SK-N-SH (cell line): ENCODE data around the gene VGLL4. TPM values are rescaled to one million over a fixed set of nuclear protein-coding genes. Genes with fewer than 3 reads are reported as not detected.

Experiments used
- CTCF ChIA-PET: fragments of 300-600, 350-600 bp; formaldehyde crosslinking; extraction: SDS; loops from one replicate; lab custom pipeline; 2021; lab: Yijun Ruan, JAX
- POLR2A ChIA-PET: fragments of 350-600 bp; sonication (Branson Sonifier 250); formaldehyde crosslinking; extraction: SDS; loops from one replicate; lab custom pipeline; 2020; ENCODE audit warnings: antibody characterized with exemption, inconsistent platforms; lab: Yijun Ruan, JAX
- DNase-seq: peaks from one replicate; pipeline ENCODE4 v3.0.0; 2012
- H2AFZ ChIP-seq: fragments of 200-600 bp; sonication (generic); 2 replicates; pipeline ENCODE4 v1.8.1; 2016; ENCODE audit warnings: antibody characterized with exemption, mild to moderate bottlenecking, low read depth
- H3F3A ChIP-seq: fragments of 200-600 bp; sonication (generic); replicated peaks from 2 replicates; pipeline ENCODE3; 2016; ENCODE audit warnings: antibody characterized with exemption, mild to moderate bottlenecking; ENCODE audit not compliant: insufficient read depth
- H3K27ac ChIP-seq, 2 experiments: fragments of 200-500 bp in 1 of 2; fragments of 200-600 bp in 1 of 2; sonication (Bioruptor generic) in 1 of 2; sonication (generic), shearing (Covaris generic) in 1 of 2; 2 replicates each; pipeline versions ENCODE4 v1.5.1 to v1.6.1; 2014 to 2016; ENCODE audit warnings: low read depth in 2 of 2, inconsistent platforms in 1 of 2, low read length in 1 of 2, mild to moderate bottlenecking in 1 of 2, mixed read lengths in 1 of 2
- H3K27me3 ChIP-seq: fragments of 200-600 bp; sonication (generic), shearing (Covaris generic); 2 replicates; pipeline ENCODE4 v1.6.1; 2016; ENCODE audit warnings: mixed run types; ENCODE audit not compliant: insufficient read depth
- H3K36me3 ChIP-seq, 2 experiments: fragments of 200-500 bp in 1 of 2; fragments of 200-600 bp in 1 of 2; sonication (Bioruptor generic) in 1 of 2; sonication (generic) in 1 of 2; replicated peaks in 1 of 2; 2 replicates each; pipeline versions ENCODE3 to v1.5.1; 2014 to 2016; ENCODE audit warnings: low read length in 1 of 2, mild to moderate bottlenecking in 1 of 2; ENCODE audit not compliant: insufficient read depth in 2 of 2, control insufficient read depth in 1 of 2
- H3K4me1 ChIP-seq, 2 experiments: fragments of 200-500 bp in 1 of 2; fragments of 200-600 bp in 1 of 2; sonication (Bioruptor generic) in 1 of 2; sonication (generic), shearing (Covaris generic) in 1 of 2; 2 replicates each; pipeline versions ENCODE4 v1.5.1 to v1.6.1; 2014 to 2016; ENCODE audit warnings: low read depth in 1 of 2, low read length in 1 of 2, mixed run types in 1 of 2; ENCODE audit not compliant: insufficient read depth in 2 of 2, control insufficient read depth in 1 of 2
- H3K4me2 ChIP-seq: fragments of 200-600 bp; sonication (generic), shearing (Covaris generic); 2 replicates; pipeline ENCODE4 v1.6.1; 2017; ENCODE audit warnings: mixed run types
- H3K4me3 ChIP-seq, 2 experiments: fragments of 200-500 bp in 1 of 2; fragments of 200-600 bp in 1 of 2; sonication (Bioruptor generic) in 1 of 2; sonication (generic), shearing (Covaris generic) in 1 of 2; 2 replicates each; pipeline versions ENCODE4 v1.5.1 to v1.8.1; 2014 to 2016; ENCODE audit warnings: low read depth in 2 of 2, inconsistent platforms in 1 of 2, low read length in 1 of 2, mild to moderate bottlenecking in 1 of 2, mixed read lengths in 1 of 2, moderate library complexity in 1 of 2
- H3K79me2 ChIP-seq: fragments of 200-600 bp; sonication (generic); 2 replicates; pipeline ENCODE4 v1.8.1; 2017; ENCODE audit warnings: mild to moderate bottlenecking; ENCODE audit not compliant: insufficient read depth
- H3K9ac ChIP-seq: fragments of 200-600 bp; sonication (generic); 2 replicates; pipeline ENCODE4 v1.6.1; 2017; ENCODE audit warnings: mixed run types
- H3K9me2 ChIP-seq: fragments of 200-600 bp; sonication (generic); 2 replicates; pipeline ENCODE4 v1.6.1; 2017; ENCODE audit warnings: mixed run types
- H3K9me3 ChIP-seq: fragments of 200-600 bp; sonication (generic); 2 replicates; pipeline ENCODE4 v1.6.1; 2017; ENCODE audit warnings: mixed run types, mild to moderate bottlenecking, moderate library complexity
- H4K20me1 ChIP-seq: fragments of 200-600 bp; sonication (generic); 2 replicates; pipeline ENCODE4 v1.6.1; 2017; ENCODE audit warnings: mild to moderate bottlenecking, mixed run types; ENCODE audit not compliant: insufficient read depth
- ELF1 ChIP-seq: IDR thresholded peaks from 2 replicates; pipeline ENCODE4 v1.4.0; 2012
- EZH2phosphoT487 ChIP-seq: fragments of 200-600 bp; sonication (generic); IDR thresholded peaks from 2 replicates; pipeline ENCODE4 v1.6.1; 2017; ENCODE audit warnings: low read depth, mixed run types, mild to moderate bottlenecking, antibody characterized with exemption, moderate library complexity, borderline replicate concordance
- FOSL2 ChIP-seq: IDR thresholded peaks from 2 replicates; pipeline ENCODE4 v1.4.0; 2012; ENCODE audit warnings: low read depth, mild to moderate bottlenecking, moderate library complexity, borderline replicate concordance
- FOXJ3 ChIP-seq: sonication (generic); formaldehyde crosslinking; IDR thresholded peaks from 2 replicates; pipeline ENCODE4 v1.5.1; 2020; ENCODE audit warnings: mild to moderate bottlenecking, missing genetic modification reagents
- FOXM1 ChIP-seq: IDR thresholded peaks from 2 replicates; pipeline ENCODE4 v1.4.0; 2012; ENCODE audit warnings: low read depth, mild to moderate bottlenecking
- GATA2 ChIP-seq: sonication (generic); formaldehyde crosslinking; IDR thresholded peaks from 2 replicates; pipeline ENCODE4 v1.5.0; 2020; ENCODE audit warnings: mild to moderate bottlenecking, missing genetic modification reagents
- JUND ChIP-seq: IDR thresholded peaks from 2 replicates; pipeline ENCODE4 v1.4.0; 2012
- MXI1 ChIP-seq: IDR thresholded peaks from 2 replicates; pipeline ENCODE4 v1.6.1; 2012; ENCODE audit warnings: mild to moderate bottlenecking, low read depth, low read length, improper control_type of control experiment
- NFIC ChIP-seq: IDR thresholded peaks from 2 replicates; pipeline ENCODE4 v1.4.0; 2012; ENCODE audit warnings: borderline replicate concordance
- NRF1 ChIP-seq: IDR thresholded peaks from 2 replicates; pipeline ENCODE4 v1.6.1; 2012; ENCODE audit warnings: low read depth, mild to moderate bottlenecking, low read length
- RCOR1 ChIP-seq: fragments of 150-350 bp; IDR thresholded peaks from 2 replicates; pipeline ENCODE4 v1.6.1; 2017; ENCODE audit warnings: antibody characterized with exemption, low read length
- RFX5 ChIP-seq: IDR thresholded peaks from 2 replicates; pipeline ENCODE4 v1.6.1; 2012; ENCODE audit warnings: mild to moderate bottlenecking, improper control_type of control experiment, low read length
- RXRA ChIP-seq: IDR thresholded peaks from 2 replicates; pipeline ENCODE4 v1.4.0; 2012; ENCODE audit warnings: low read depth, mild to moderate bottlenecking, borderline replicate concordance
- SIN3A ChIP-seq: IDR thresholded peaks from 2 replicates; pipeline ENCODE4 v1.6.1; 2012; ENCODE audit warnings: low read depth, mild to moderate bottlenecking, low read length, moderate library complexity, borderline replicate concordance
- SMC3 ChIP-seq: IDR thresholded peaks from 2 replicates; pipeline ENCODE4 v1.6.1; 2012; ENCODE audit warnings: low read depth, low read length, improper control_type of control experiment
- TCF12 ChIP-seq: IDR thresholded peaks from 2 replicates; pipeline ENCODE4 v1.4.0; 2012
- YY1 ChIP-seq: IDR thresholded peaks from 2 replicates; pipeline ENCODE4 v1.4.0; 2012; ENCODE audit warnings: low read depth, mild to moderate bottlenecking
- WGBS: methylation state at CpG from one replicate; pipeline ENCODE4 v1.1.6; 2017; ENCODE audit warnings: low lambda C conversion rate; 5-methylcytosine and 5-hydroxymethylcytosine counted together
- polyA plus RNA-seq, 3 experiments: library from polyadenylated mRNA; depleted of rRNA; stranded (reverse); fragments of >200 nt; gene quantifications; 2 replicates each; pipeline ENCODE4 v1.2.3, GENCODE V29; 2012
- TF ChIP-seq, protein P1 (sequence below): IDR thresholded peaks from 2 replicates; pipeline ENCODE4 v1.4.0; 2012; ENCODE audit warnings: low read depth
- TF ChIP-seq, protein P2 (sequence below): IDR thresholded peaks from 2 replicates; pipeline ENCODE4 v1.4.0; 2012; ENCODE audit warnings: low read depth, borderline replicate concordance
- TF ChIP-seq, protein P3 (sequence below): IDR thresholded peaks from 2 replicates; pipeline ENCODE4 v1.4.0; 2012; ENCODE audit warnings: low read depth, borderline replicate concordance
- TF ChIP-seq, protein P4 (sequence below): IDR thresholded peaks from 2 replicates; pipeline ENCODE4; 2012
- TF ChIP-seq, protein P5 (sequence below): IDR thresholded peaks from 2 replicates; pipeline ENCODE4 v1.6.1; 2012; ENCODE audit warnings: mild to moderate bottlenecking, low read depth, low read length, moderate library complexity
- TF ChIP-seq, protein P6 (sequence below): fragments of 150-350 bp; IDR thresholded peaks from 2 replicates; pipeline ENCODE4 v1.6.1; 2017; ENCODE audit warnings: antibody characterized with exemption, low read length, low read depth, borderline replicate concordance

VGLL4 gene
- polyA plus RNA-seq, 1 of the 3 experiments (the other 2 are of a cell fraction) = 48.9 TPM

- CTCF ChIA-PET = no interaction called here
These were observed 36.8 kb upstream of the VGLL4 start for GRCh38 chr3:11680509-11680908.

DNA sequence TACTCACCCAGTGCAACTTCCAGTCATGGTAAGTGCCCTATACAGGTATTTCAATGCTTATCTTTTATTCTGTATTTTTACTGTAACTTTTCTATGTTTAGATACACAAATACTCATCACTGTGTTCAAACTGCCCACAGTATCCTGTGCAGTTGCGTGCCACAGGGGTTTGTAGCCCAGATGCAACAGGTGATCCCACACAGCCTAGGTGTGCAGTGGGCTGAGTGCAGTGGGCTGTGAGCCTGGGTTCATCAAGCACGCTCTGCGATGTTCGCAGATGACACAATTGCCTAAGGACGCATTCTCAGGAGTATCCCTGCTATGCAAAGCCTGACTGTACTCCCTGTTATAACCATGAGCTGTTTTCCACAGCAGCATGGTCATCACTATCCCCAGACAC, 36.2 kb upstream of the VGLL4 start:
- no peak overlapping the region for H3K4me3 ChIP-seq
- no peaks in the 10 kb centered on the region for H3K9me2 ChIP-seq
- no peak overlapping the region for H3K27ac ChIP-seq
- no peak overlapping the region for H3K4me2 ChIP-seq
- ChIA-PET CTCF (no interaction called here), POLR2A (no interaction called here)
- H3K9me3 ChIP-seq = no peaks in the 10 kb centered on the region
- no peak overlapping the region for H3K9ac ChIP-seq
- no peaks in the 10 kb centered on the region for H3K4me1 ChIP-seq
- H3K27me3 ChIP-seq = no peaks in the 10 kb centered on the region
- DNase-seq = no peak
- WGBS = 95% methylated on average over 5 of the region's 5 CpGs
- H3F3A ChIP-seq = no peaks in the 10 kb centered on the region
- no peaks in the 10 kb centered on the region for H3K36me3 ChIP-seq
- H3K79me2 ChIP-seq = 0 out of 2 replicates have a peak, but pooled peaks cover 6% of the 10 kb centered on the region
- no peak overlapping the region for H2AFZ ChIP-seq
- H4K20me1 ChIP-seq = no peaks in the 10 kb centered on the region
- TF ChIP-seq, protein P1, sequence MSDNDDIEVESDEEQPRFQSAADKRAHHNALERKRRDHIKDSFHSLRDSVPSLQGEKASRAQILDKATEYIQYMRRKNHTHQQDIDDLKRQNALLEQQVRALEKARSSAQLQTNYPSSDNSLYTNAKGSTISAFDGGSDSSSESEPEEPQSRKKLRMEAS = no peak
- TF ChIP-seq TCF12 = no peak
- no peak for TF ChIP-seq JUND
- TF ChIP-seq FOXJ3 = no peak
- no peak for TF ChIP-seq SMC3
- TF ChIP-seq NFIC = no peak
- TF ChIP-seq, protein P2, sequence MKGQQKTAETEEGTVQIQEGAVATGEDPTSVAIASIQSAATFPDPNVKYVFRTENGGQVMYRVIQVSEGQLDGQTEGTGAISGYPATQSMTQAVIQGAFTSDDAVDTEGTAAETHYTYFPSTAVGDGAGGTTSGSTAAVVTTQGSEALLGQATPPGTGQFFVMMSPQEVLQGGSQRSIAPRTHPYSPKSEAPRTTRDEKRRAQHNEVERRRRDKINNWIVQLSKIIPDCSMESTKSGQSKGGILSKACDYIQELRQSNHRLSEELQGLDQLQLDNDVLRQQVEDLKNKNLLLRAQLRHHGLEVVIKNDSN = no peak
- TF ChIP-seq, protein P3, sequence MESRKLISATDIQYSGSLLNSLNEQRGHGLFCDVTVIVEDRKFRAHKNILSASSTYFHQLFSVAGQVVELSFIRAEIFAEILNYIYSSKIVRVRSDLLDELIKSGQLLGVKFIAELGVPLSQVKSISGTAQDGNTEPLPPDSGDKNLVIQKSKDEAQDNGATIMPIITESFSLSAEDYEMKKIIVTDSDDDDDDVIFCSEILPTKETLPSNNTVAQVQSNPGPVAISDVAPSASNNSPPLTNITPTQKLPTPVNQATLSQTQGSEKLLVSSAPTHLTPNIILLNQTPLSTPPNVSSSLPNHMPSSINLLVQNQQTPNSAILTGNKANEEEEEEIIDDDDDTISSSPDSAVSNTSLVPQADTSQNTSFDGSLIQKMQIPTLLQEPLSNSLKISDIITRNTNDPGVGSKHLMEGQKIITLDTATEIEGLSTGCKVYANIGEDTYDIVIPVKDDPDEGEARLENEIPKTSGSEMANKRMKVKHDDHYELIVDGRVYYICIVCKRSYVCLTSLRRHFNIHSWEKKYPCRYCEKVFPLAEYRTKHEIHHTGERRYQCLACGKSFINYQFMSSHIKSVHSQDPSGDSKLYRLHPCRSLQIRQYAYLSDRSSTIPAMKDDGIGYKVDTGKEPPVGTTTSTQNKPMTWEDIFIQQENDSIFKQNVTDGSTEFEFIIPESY = no peak
- TF ChIP-seq GATA2 (CRISPR knock-in tag) = no peak
- no peak for TF ChIP-seq MXI1
- TF ChIP-seq SIN3A = no peak
- no peak for TF ChIP-seq RFX5
- no peak for TF ChIP-seq RCOR1
- no peak for TF ChIP-seq EZH2phosphoT487
- TF ChIP-seq, protein P4, sequence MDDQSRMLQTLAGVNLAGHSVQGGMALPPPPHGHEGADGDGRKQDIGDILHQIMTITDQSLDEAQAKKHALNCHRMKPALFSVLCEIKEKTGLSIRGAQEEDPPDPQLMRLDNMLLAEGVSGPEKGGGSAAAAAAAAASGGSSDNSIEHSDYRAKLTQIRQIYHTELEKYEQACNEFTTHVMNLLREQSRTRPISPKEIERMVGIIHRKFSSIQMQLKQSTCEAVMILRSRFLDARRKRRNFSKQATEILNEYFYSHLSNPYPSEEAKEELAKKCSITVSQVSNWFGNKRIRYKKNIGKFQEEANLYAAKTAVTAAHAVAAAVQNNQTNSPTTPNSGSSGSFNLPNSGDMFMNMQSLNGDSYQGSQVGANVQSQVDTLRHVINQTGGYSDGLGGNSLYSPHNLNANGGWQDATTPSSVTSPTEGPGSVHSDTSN = no peak
- TF ChIP-seq, protein P5, sequence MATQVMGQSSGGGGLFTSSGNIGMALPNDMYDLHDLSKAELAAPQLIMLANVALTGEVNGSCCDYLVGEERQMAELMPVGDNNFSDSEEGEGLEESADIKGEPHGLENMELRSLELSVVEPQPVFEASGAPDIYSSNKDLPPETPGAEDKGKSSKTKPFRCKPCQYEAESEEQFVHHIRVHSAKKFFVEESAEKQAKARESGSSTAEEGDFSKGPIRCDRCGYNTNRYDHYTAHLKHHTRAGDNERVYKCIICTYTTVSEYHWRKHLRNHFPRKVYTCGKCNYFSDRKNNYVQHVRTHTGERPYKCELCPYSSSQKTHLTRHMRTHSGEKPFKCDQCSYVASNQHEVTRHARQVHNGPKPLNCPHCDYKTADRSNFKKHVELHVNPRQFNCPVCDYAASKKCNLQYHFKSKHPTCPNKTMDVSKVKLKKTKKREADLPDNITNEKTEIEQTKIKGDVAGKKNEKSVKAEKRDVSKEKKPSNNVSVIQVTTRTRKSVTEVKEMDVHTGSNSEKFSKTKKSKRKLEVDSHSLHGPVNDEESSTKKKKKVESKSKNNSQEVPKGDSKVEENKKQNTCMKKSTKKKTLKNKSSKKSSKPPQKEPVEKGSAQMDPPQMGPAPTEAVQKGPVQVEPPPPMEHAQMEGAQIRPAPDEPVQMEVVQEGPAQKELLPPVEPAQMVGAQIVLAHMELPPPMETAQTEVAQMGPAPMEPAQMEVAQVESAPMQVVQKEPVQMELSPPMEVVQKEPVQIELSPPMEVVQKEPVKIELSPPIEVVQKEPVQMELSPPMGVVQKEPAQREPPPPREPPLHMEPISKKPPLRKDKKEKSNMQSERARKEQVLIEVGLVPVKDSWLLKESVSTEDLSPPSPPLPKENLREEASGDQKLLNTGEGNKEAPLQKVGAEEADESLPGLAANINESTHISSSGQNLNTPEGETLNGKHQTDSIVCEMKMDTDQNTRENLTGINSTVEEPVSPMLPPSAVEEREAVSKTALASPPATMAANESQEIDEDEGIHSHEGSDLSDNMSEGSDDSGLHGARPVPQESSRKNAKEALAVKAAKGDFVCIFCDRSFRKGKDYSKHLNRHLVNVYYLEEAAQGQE = no peak
- no peak for TF ChIP-seq YY1
- TF ChIP-seq ELF1 = no peak

More at GRCh38 chr3:11680509-11680908, 36.8 kb upstream of the VGLL4 start:
- POLR2A ChIA-PET = no interaction called here
- H4K20me1 ChIP-seq = no peaks in the 10 kb centered on the region
- WGBS = 74% methylated on average over 9 of the region's 14 CpGs
- TF ChIP-seq FOXM1 = no peak
- TF ChIP-seq FOSL2 = no peak
- no peak for TF ChIP-seq NRF1
- TF ChIP-seq, protein P6, sequence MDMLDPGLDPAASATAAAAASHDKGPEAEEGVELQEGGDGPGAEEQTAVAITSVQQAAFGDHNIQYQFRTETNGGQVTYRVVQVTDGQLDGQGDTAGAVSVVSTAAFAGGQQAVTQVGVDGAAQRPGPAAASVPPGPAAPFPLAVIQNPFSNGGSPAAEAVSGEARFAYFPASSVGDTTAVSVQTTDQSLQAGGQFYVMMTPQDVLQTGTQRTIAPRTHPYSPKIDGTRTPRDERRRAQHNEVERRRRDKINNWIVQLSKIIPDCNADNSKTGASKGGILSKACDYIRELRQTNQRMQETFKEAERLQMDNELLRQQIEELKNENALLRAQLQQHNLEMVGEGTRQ = no peak
- TF ChIP-seq RXRA = no peak
- no peak for TF ChIP-seq MXI1
- no peaks in the 10 kb centered on the region for H3K9me3 ChIP-seq
- H3K36me3 ChIP-seq = no peaks in the 10 kb centered on the region
- DNase-seq = no peak
- H3K9me2 ChIP-seq = no peaks in the 10 kb centered on the region
- 0 out of 2 replicates have a peak, but pooled peaks cover 4% of the 10 kb centered on the region for H3K79me2 ChIP-seq
- H3K27ac ChIP-seq = no peak overlapping the region
- H3K4me1 ChIP-seq = no peaks in the 10 kb centered on the region
- no peaks in the 10 kb centered on the region for H3F3A ChIP-seq
- H3K9ac ChIP-seq = no peak overlapping the region
- no peak overlapping the region for H3K4me2 ChIP-seq
- H3K4me3 ChIP-seq = no peak overlapping the region
- H2AFZ ChIP-seq = no peak overlapping the region
- no peaks in the 10 kb centered on the region for H3K27me3 ChIP-seq
